GM19193 (cell line): ENCODE results near the gene GSX2.

Experiments used
- POLR2A ChIP-seq: IDR thresholded peaks from 4 replicates; pipeline ENCODE4 v1.6.1; 2011; ENCODE audit not compliant: insufficient read depth, insufficient read length; ENCODE audit errors: extremely low read depth

Gene GSX2

GRCh38 chr4:54109241-54110018 lies 9.5 kb downstream of the GSX2 start:
- TF ChIP-seq POLR2A = no peak

- no peak for TF ChIP-seq POLR2A
Observed at GRCh38 chr4:54110019-54110416, 10.1 kb downstream of the GSX2 start.

- TF ChIP-seq POLR2A = no peak
Observed at GRCh38 chr4:54118850-54119589, 19.1 kb downstream of the GSX2 start.

- no peak for TF ChIP-seq POLR2A
Observed at GRCh38 chr4:54120518-54120917, 20.6 kb downstream of the GSX2 start.

GRCh38 chr4:54127660-54128059 lies 27.7 kb downstream of the GSX2 start:
- TF ChIP-seq POLR2A = no peak

- TF ChIP-seq POLR2A = no peak
Observed at GRCh38 chr4:54139332-54139731, 39.4 kb downstream of the GSX2 start.

GRCh38 chr4:54140287-54140686 lies 40.3 kb downstream of the GSX2 start:
- TF ChIP-seq POLR2A = no peak

- TF ChIP-seq POLR2A = no peak
Observed at GRCh38 chr4:54144199-54144598, 44.2 kb downstream of the GSX2 start.

GRCh38 chr4:54144661-54145171 lies 44.8 kb downstream of the GSX2 start:
- TF ChIP-seq POLR2A = no peak

- TF ChIP-seq POLR2A = no peak
Observed at GRCh38 chr4:54146139-54146538, 46.2 kb downstream of the GSX2 start.

GRCh38 chr4:54149323-54149722 lies 49.4 kb downstream of the GSX2 start:
- TF ChIP-seq POLR2A = no peak
